Gastrocnemius medialis (tissue), 4 donors: ENCODE data around the gene MCCD1. TPM values are rescaled to one million over a fixed set of nuclear protein-coding genes. Genes with fewer than 3 reads are reported as not detected.
A peak's percentile ranks its signal among the peaks of the same experiment; 100 is the strongest.
"Not testable (repeated sequence)": the region's sequence is repeated elsewhere in the genome, so short reads cannot be mapped to it uniquely, and the experiment has no call there.

Source experiments
- ATAC-seq, 2 donors: fragments of 150-250 bp; one replicate each; pipeline ENCODE4 v1.9.1; 2016
- DNase-seq, 2 donors: peaks; one replicate each; pipeline ENCODE4 v3.0.0-alpha.2; 2019
- H3K27ac ChIP-seq, 4 donors: fragments of 200-600 bp; sonication (generic); 1 replicate in 1 of 4; 2 replicates in 3 of 4; pipeline ENCODE4 v1.5.1; 2016 to 2018; ENCODE audit warnings: mild to moderate bottlenecking in 2 of 4, moderate library complexity in 1 of 4
- H3K27me3 ChIP-seq, 3 donors: fragments of 200-600 bp; sonication (generic) in 2 of 3; 1 replicate in 1 of 3; 2 replicates in 2 of 3; pipeline versions ENCODE4 v1.5.1 to v1.6.0; 2016 to 2019; ENCODE audit warnings: mild to moderate bottlenecking in 1 of 3, moderate library complexity in 1 of 3
- H3K36me3 ChIP-seq, 2 donors: fragments of 200-600 bp; sonication (generic) in 1 of 2; one replicate each; pipeline ENCODE4 v1.5.1; 2017 to 2018
- H3K4me1 ChIP-seq, 2 donors: fragments of 200-600 bp; sonication (generic) in 1 of 2; one replicate each; pipeline ENCODE4 v1.5.1; 2016 to 2017; ENCODE audit warnings: mild to moderate bottlenecking in 2 of 2
- H3K4me3 ChIP-seq, 4 donors: fragments of 200-600 bp; sonication (generic) in 3 of 4; 1 replicate in 1 of 4; 2 replicates in 3 of 4; pipeline ENCODE4 v1.5.1; 2016 to 2019; ENCODE audit warnings: mild to moderate bottlenecking in 2 of 4
- H3K9me3 ChIP-seq, 3 donors: fragments of 200-600 bp; sonication (generic) in 2 of 3; 1 replicate in 1 of 3; 2 replicates in 2 of 3; pipeline ENCODE4 v1.5.1; 2016 to 2019
- CTCF ChIP-seq, 5 experiments: fragments of 450-650 bp in 3 of 5; fragments of 200-600 bp in 2 of 5; sonication (generic) in 2 of 5; IDR thresholded peaks in 4 of 5; conservative IDR thresholded peaks in 1 of 5; 1 replicate in 4 of 5; 2 replicates in 1 of 5; pipeline ENCODE4 v1.5.1; 2016 to 2019; ENCODE audit warnings: antibody characterized with exemption in 5 of 5, mild to moderate bottlenecking in 3 of 5, moderate library complexity in 3 of 5
- POLR2A ChIP-seq, 2 donors: fragments of 450-650 bp; IDR thresholded peaks; one replicate each; pipeline ENCODE4 v1.6.1; 2017; ENCODE audit warnings: antibody characterized with exemption in 2 of 2, mild to moderate bottlenecking in 2 of 2, moderate library complexity in 2 of 2
- in situ Hi-C, 4 donors: fragments of 200-750 bp; cut with MboI; loops; one replicate each; pipeline versions ENCODE4 v1.15.0 to v1.8.0; 2017; ENCODE audit warnings: low sequenced_read_pairs in 4 of 4
- intact Hi-C: fragments of 100-400 bp; cut with DNase I; formaldehyde crosslinking; loops from one replicate; pipeline ENCODE4 v1.15.1; 2023; ENCODE audit warnings: low total_unique reads
- total RNA-seq, 4 donors: library from RNA; depleted of rRNA; stranded (reverse); fragments of >200 nt; gene quantifications; one replicate each; pipeline versions ENCODE4 v1.1.0 to v1.2.3, GENCODE V29; 2016

MCCD1 gene
- total RNA-seq, 4 donors from 2014 or later = not detected

- peaks cover 0 to 21% of the 10 kb centered on the region in 2 donors for H3K36me3 ChIP-seq
- TF ChIP-seq POLR2A (IDR thresholded peaks at IDR 0.05) = no peak
- no peak for TF ChIP-seq CTCF (IDR thresholded peaks at IDR 0.05 in 4 of 5, conservative IDR thresholded peaks at IDR 0.05 in 1 of 5)
- H3K27me3 ChIP-seq = no peaks in the 10 kb centered on the region
- peak overlapping the region; percentile 48 to 72 (median 63) for H3K4me3 ChIP-seq
- peaks cover 16 to 18% of the 10 kb centered on the region in 2 donors for H3K4me1 ChIP-seq
- DNase-seq = no peak
- H3K9me3 ChIP-seq = no peaks in the 10 kb centered on the region
- peak overlapping the region; percentile 86 to 97 (median 90) for H3K27ac ChIP-seq
- intact Hi-C loops = loop anchor here (2.0 to 10.0 kb wide), 7 partner anchors 73 to 1483 kb away; partner anchors contain the start of genes EHMT2, NELFE, NEU1 and POLR1H
- in situ Hi-C loops = loop anchor here (5.0 to 25.0 kb wide), 5 partner anchors 47 to 639 kb away; partner anchors contain the start of genes AGER (in 1 of the 4), AGPAT1 (in 1 of the 4), GPSM3 (in 1 of the 4) and NCR3 (in 1 of the 4)
- no peak for ATAC-seq
These were observed 19.2 kb downstream of the MCCD1 start for GRCh38 chr6:31547727-31548543.

GRCh38 chr6:31548544-31548873 is 19.7 kb downstream of the MCCD1 start:
- Histone ChIP-seq H3K4me3 (peak overlapping the region in 3 of 4 donors; percentile 48 to 63 (median 63)), H3K27ac (peak overlapping the region; percentile 86 to 97 (median 90)), H3K27me3 (no peaks in the 10 kb centered on the region), H3K4me1 (peaks cover 10 to 13% of the 10 kb centered on the region in 2 donors), H3K36me3 (peaks cover 0 to 24% of the 10 kb centered on the region in 2 donors), H3K9me3 (no peaks in the 10 kb centered on the region)
- in situ Hi-C loops = loop anchor here (5.0 to 25.0 kb wide), 5 partner anchors 46 to 639 kb away; partner anchors contain the start of genes AGER (in 1 of the 4), AGPAT1 (in 1 of the 4), GPSM3 (in 1 of the 4) and NCR3 (in 1 of the 4)
- no peak for TF ChIP-seq CTCF (IDR thresholded peaks at IDR 0.05 in 4 of 5, conservative IDR thresholded peaks at IDR 0.05 in 1 of 5)
- TF ChIP-seq POLR2A (IDR thresholded peaks at IDR 0.05) = no peak
- ATAC-seq (no peak), DNase-seq (no peak)
- intact Hi-C loops = loop anchor here (5.0 to 10.0 kb wide), 6 partner anchors 286 to 1484 kb away; partner anchors contain the start of genes EHMT2, NELFE, NEU1 and POLR1H

- intact Hi-C loops, H3K9me3 ChIP-seq, in situ Hi-C loops, H3K4me3 ChIP-seq, ATAC-seq, H3K27me3 ChIP-seq: not testable (repeated sequence)
- Histone ChIP-seq H3K27ac (peak overlapping the region in 2 of 4 donors; percentile 3 to 24), H3K4me1 (peaks cover 9 to 13% of the 10 kb centered on the region in 2 donors), H3K36me3 (peaks cover 0 to 30% of the 10 kb centered on the region in 2 donors)
- peak; percentile 23 to 26 for DNase-seq
- peak in 1 of 5 experiments; percentile 32 for TF ChIP-seq CTCF (IDR thresholded peaks at IDR 0.05 in 4 of 5, conservative IDR thresholded peaks at IDR 0.05 in 1 of 5)
These were observed 22.6 kb downstream of the MCCD1 start for GRCh38 chr6:31551371-31551770.

- TF ChIP-seq POLR2A (IDR thresholded peaks at IDR 0.05) (no peak), CTCF (IDR thresholded peaks at IDR 0.05 in 4 of 5, conservative IDR thresholded peaks at IDR 0.05 in 1 of 5) (no peak)
- Histone ChIP-seq H3K4me3 (no peak overlapping the region), H3K9me3 (no peaks in the 10 kb centered on the region), H3K4me1 (peaks cover 14 to 29% of the 10 kb centered on the region in 2 donors), H3K27me3 (no peaks in the 10 kb centered on the region), H3K27ac (no peak overlapping the region), H3K36me3 (peaks cover 0 to 34% of the 10 kb centered on the region in 2 donors)
- in situ Hi-C loops (no loop called here), intact Hi-C loops (no loop called here)
- ATAC-seq (no peak), DNase-seq (no peak)
These were observed 27.5 kb downstream of the MCCD1 start for GRCh38 chr6:31556307-31556706.
